Psoas muscle (tissue), 8 donors: ENCODE measurements around the gene LZTS3. TPM values are rescaled to one million over a fixed set of nuclear protein-coding genes. Genes with fewer than 3 reads are reported as not detected.
"Not testable (repeated sequence)": the region's sequence is repeated elsewhere in the genome, so short reads cannot be mapped to it uniquely, and the experiment has no call there.

ENCODE experiments used
- ATAC-seq, 4 donors: fragments of 200-7000 bp; cut with Tn5 transposase; one replicate each; pipeline ENCODE4 v1.9.1; 2020; ENCODE audit warnings: moderate library complexity in 3 of 4, mild to moderate bottlenecking in 2 of 4
- DNase-seq, 2 donors: peaks; one replicate each; pipeline ENCODE4 v3.0.0-alpha.2; 2020
- H3K27ac ChIP-seq: fragments of 200-600 bp; one replicate; pipeline ENCODE4 v1.8.0; 2022
- H3K27me3 ChIP-seq, 3 donors: fragments of 200-600 bp in 1 of 3; one replicate each; pipeline versions ENCODE4 v1.6.1 to v1.8.0; 2013 to 2022; ENCODE audit warnings: low read length in 2 of 3, mild to moderate bottlenecking in 2 of 3, moderate library complexity in 1 of 3; ENCODE audit not compliant: insufficient read depth in 3 of 3
- H3K36me3 ChIP-seq, 2 donors: fragments of 200-600 bp in 1 of 2; one replicate each; pipeline versions ENCODE4 v1.6.1 to v1.8.0; 2013 to 2022; ENCODE audit warnings: low read depth in 1 of 2, mild to moderate bottlenecking in 1 of 2, moderate library complexity in 1 of 2; ENCODE audit not compliant: insufficient read depth in 1 of 2
- H3K4me1 ChIP-seq: fragments of 200-600 bp; one replicate; pipeline ENCODE4 v1.8.0; 2022
- H3K4me3 ChIP-seq: fragments of 200-600 bp; one replicate; pipeline ENCODE4 v1.8.0; 2022; ENCODE audit warnings: mild to moderate bottlenecking
- H3K9me3 ChIP-seq: fragments of 200-600 bp; one replicate; pipeline ENCODE4 v1.8.0; 2022
- WGBS, 3 donors: extraction: QIAGEN DNeasy Blood & Tissue Kit; methylation state at CpG; one replicate each; pipeline versions ENCODE4 v1.1.6 to v1.1.7; 2013; 5-methylcytosine and 5-hydroxymethylcytosine counted together
- intact Hi-C, 2 donors: fragments of 100-400 bp; cut with DNase I; formaldehyde crosslinking; loops; one replicate each; pipeline versions ENCODE4 v1.11.0 to v1.14.2; 2022
- polyA plus RNA-seq, 3 donors: library from polyadenylated mRNA; stranded (reverse); fragments of 200-250 nt; gene quantifications; one replicate each; pipeline ENCODE4 v1.2.3, GENCODE V29; 2013
- total RNA-seq, 4 donors: library from RNA; stranded (reverse); fragmentation: NEBNext Ultra II Directional in 2 of 4; extraction: Animal tissue kit (Norgen Biotek cat#: 25700) in 2 of 4; gene quantifications; one replicate each; pipeline versions ENCODE4 v1.2.1 to v1.2.4, GENCODE V29; 2021 to 2023
- TF ChIP-seq, protein P1 (sequence below): fragments of 200-600 bp; IDR thresholded peaks from one replicate; pipeline ENCODE4 v1.8.0; 2022; ENCODE audit warnings: antibody characterized with exemption
- donor health status: healthy with polysubstance abuse.
- donor health status: DM: no; HTN: no; CAD: no; lungs with moderate emphysema.
- donor health status: Bipolar disorder and iron deficiency.
- donor health status: healthy.
- donor health status: DM: yes; HTN: yes; CAD: no.
- donor health status: DM: no; HTN: no; CAD: no.
- donor health status: DM: no; HTN: no; CAD: no.
- donor health status: DM: yes; HTN: yes; CAD: no.

The LZTS3 gene
- total and polyA plus RNA-seq, 7 donors: 4.1 to 13.7 (median 7.9) TPM

DNA sequence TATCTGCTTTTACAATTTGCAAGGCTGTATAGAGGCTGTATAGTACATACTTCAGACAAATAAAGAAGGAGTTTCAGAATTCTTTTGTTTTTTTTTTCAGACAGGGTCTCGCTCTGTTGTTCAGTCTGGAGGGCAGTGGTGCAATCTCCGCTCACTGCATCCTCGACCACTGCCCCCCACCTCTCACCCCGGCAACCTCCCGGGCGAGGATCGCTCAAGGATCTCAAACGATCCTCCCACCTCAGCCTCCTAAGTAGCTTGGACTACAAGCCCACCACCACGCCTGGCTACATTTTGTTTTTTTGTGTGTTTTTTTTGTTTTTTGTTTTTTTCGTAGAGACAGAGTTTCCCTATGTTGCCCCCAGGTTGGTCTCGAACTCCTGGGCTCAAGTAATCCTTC lies 15.5 kb downstream of the LZTS3 start:
- Histone ChIP-seq H3K4me1 (peaks cover 54% of the 10 kb centered on the region), H3K36me3 (peaks cover 3 to 20% of the 10 kb centered on the region in 2 donors), H3K4me3 (peak overlapping the region; percentile 100), H3K27ac (peak overlapping the region; percentile 98), H3K9me3 (no peaks in the 10 kb centered on the region), H3K27me3 (no peaks in the 10 kb centered on the region)
- ATAC-seq: no peak
- WGBS, 3 donors: 71 to 74% (median 73%) methylated on average over 11 of the region's 11 CpGs
- intact Hi-C loops: loop anchor here in 1 of 2 donors (5.0 kb wide), 1 partner anchor 36 kb away; no protein-coding TSS in a partner anchor
- DNase-seq: no peak
- TF ChIP-seq, protein P1, sequence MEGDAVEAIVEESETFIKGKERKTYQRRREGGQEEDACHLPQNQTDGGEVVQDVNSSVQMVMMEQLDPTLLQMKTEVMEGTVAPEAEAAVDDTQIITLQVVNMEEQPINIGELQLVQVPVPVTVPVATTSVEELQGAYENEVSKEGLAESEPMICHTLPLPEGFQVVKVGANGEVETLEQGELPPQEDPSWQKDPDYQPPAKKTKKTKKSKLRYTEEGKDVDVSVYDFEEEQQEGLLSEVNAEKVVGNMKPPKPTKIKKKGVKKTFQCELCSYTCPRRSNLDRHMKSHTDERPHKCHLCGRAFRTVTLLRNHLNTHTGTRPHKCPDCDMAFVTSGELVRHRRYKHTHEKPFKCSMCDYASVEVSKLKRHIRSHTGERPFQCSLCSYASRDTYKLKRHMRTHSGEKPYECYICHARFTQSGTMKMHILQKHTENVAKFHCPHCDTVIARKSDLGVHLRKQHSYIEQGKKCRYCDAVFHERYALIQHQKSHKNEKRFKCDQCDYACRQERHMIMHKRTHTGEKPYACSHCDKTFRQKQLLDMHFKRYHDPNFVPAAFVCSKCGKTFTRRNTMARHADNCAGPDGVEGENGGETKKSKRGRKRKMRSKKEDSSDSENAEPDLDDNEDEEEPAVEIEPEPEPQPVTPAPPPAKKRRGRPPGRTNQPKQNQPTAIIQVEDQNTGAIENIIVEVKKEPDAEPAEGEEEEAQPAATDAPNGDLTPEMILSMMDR: no peak

DNA sequence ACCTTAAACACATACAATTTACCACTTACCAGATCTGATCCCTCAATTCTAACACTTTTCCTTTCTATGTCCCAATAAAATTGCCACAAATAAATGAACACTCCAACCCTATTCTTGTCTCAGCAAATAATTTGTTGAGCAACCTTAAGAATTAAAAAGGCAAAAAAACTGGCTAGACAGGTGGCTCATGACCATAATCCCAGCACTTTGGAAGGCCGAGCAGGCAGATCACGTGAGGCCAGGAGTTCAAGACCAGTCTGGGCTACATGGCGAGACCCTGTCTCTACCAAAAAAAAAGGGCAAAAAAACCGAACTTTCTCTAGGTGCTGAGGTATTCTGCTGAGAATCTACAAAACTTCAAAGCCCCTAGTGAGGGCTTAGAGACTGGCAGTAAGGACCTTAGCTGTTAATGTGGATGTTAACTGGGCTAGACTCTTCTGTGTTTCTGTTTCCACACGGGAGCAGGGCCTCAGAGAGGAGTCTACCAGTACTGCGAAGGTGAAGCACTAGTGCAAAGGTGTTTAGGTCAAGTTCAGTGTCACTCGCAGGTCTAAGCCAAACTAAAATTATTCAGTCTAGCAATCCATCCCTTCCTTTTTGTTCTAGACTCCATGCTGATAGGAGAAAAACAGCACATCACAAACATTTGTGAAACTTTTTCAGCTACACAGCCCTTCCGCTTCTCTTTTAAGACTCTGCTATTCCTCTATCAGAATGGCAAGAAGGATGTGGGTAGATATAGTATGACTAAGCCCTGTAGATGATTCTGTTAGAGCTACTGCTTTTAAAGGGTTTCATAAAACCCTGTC lies 16.3 kb downstream of the LZTS3 start:
- Histone ChIP-seq H3K27ac (peak overlapping the region; percentile 98), H3K9me3 (no peaks in the 10 kb centered on the region), H3K27me3 (no peaks in the 10 kb centered on the region), H3K36me3 (peaks cover 3 to 24% of the 10 kb centered on the region in 2 donors), H3K4me3 (peak overlapping the region; percentile 100), H3K4me1 (peaks cover 62% of the 10 kb centered on the region)
- ATAC-seq (no peak), DNase-seq (no peak)
- 54 to 63% (median 59%) methylated on average over 8 of the region's 8 CpGs for WGBS, 3 donors
- TF ChIP-seq, protein P1: no peak
- intact Hi-C loops: loop anchor here in 1 of 2 donors (5.0 kb wide), 1 partner anchor 35 kb away; no protein-coding TSS in a partner anchor

DNA sequence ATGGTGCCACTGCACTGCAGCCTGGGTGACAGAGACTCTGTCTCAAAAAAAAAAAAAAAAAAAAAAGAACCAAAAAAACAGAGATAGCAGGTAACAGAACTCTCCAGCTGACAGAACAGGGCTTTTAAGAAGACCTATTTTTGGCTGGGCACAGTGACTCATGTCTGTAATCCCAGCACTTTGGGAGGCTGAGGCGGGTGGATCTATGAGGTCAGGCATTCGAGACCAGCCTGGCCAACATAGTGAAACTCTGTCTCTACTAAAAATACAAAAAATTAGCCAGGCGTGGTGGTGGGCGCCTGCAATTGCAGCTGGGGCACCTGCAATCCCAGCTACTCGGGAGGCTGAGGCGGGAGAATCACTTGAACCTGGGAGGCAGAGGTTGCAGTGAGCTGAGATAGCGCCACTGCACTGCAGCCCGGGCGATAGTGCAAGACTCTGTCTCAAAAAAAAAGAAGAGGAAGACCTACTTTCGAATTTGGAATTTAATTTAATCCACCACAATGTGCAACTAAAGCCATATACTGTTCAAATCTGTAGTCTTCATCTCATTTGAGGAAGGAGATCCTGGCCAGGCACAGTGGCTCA lies 21.2 kb downstream of the LZTS3 start:
- ATAC-seq: peak; percentile 85 to 93 (median 90)
- H3K9me3 ChIP-seq, intact Hi-C loops, H3K27me3 ChIP-seq: not testable (repeated sequence)
- peak overlapping the region; percentile 6 for H3K4me3 ChIP-seq
- DNase-seq: peak in 1 of 2 donors; percentile 70
- H3K4me1 ChIP-seq: peaks cover 53% of the 10 kb centered on the region
- WGBS, 3 donors: 58 to 74% (median 58%) methylated on average over 10 of the region's 10 CpGs
- peaks cover 9 to 49% of the 10 kb centered on the region in 2 donors for H3K36me3 ChIP-seq
- H3K27ac ChIP-seq: peak overlapping the region; percentile 73

DNA sequence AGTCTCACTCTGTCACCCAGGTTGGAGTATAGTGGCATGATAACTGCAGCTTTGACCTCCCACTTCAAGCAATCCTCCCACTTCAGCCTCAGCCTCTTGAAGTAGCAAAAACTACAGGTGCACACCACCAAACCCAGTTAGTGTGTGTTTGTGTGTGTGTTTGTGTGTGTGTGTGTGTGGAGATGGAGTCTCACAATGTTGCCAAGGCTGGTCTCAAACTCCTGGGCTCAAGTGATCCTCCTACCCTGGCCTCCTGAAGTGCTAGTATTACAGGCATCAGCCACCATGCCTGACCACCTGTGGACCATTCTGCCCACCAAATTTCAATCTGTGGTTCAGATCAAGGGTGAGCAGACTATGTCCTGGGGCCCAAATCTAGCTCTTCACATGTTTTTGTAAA lies 22.4 kb downstream of the LZTS3 start:
- H3K36me3 ChIP-seq: peaks cover 9 to 50% of the 10 kb centered on the region in 2 donors
- no peak overlapping the region for H3K4me3 ChIP-seq
- peak overlapping the region; percentile 73 for H3K27ac ChIP-seq
- H3K4me1 ChIP-seq: peaks cover 53% of the 10 kb centered on the region
- intact Hi-C loops: no loop called here
- ATAC-seq: no peak
- no peaks in the 10 kb centered on the region for H3K27me3 ChIP-seq
- no peak for DNase-seq
- no peaks in the 10 kb centered on the region for H3K9me3 ChIP-seq
- TF ChIP-seq, protein P1: no peak

DNA sequence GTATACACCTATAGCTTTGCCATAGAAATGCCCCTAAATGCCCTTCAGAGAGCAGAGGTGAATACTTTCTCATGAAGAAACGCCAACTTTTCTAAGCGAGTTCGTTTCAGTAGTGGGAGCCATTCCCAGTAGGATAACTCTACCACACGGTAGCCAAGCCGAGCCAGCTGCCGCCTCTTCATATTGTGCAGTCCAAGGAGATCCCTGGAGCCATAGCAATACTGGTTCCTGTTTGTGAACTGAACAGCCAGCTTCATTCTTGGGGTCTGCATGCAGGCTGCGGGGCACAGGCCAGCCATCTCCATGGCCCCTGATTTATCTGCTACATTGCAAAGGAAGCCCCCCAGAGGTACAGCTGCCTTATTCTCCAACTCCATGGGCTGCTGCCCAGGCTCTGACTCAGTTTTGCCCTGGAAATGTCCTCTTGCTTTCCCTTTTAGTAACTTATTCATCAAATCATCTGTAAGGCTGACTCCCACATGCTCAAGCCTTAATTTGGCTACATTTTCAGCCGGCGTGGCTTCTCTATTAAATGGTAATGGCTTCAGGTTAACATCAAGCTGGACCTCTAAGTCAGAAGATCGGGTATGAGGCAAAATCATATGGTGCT lies 26.5 kb downstream of the LZTS3 start:
- H3K9me3 ChIP-seq: no peaks in the 10 kb centered on the region
- H3K27ac ChIP-seq: peak overlapping the region; percentile 32
- H3K4me3 ChIP-seq: no peak overlapping the region
- H3K36me3 ChIP-seq: peaks cover 6 to 32% of the 10 kb centered on the region in 2 donors
- intact Hi-C loops: no loop called here
- TF ChIP-seq, protein P1: no peak
- H3K4me1 ChIP-seq: peaks cover 27% of the 10 kb centered on the region
- DNase-seq (no peak), ATAC-seq (peak; percentile 50 to 77 (median 65))
- 39 to 58% (median 40%) methylated on average over 10 of the region's 10 CpGs for WGBS, 3 donors
- no peaks in the 10 kb centered on the region for H3K27me3 ChIP-seq
